ENCODE results near the gene TRPM1.

Gene TRPM1

GRCh38 chr15:31080591-31081014 is 20.9 kb downstream of the TRPM1 start:
- Histone ChIP-seq H3K4me3 (ENCODE audit: low read depth in 1 of 2, low read length in 2 of 2) (peak overlapping the region in 1 of 2 donors; percentile 33), H3K27ac (ENCODE audit: low read depth, low read length) (no peak overlapping the region), H3K27me3 (ENCODE audit: control insufficient read depth in 1 of 2, insufficient read depth in 2 of 2, low read length in 2 of 2) (peaks cover 0 to 4% of the 10 kb centered on the region in 2 donors), H3K9ac (ENCODE audit: low read length) (no peak overlapping the region), H3K36me3 (ENCODE audit: insufficient read depth, low read length) (no peaks in the 10 kb centered on the region), H3K4me1 (ENCODE audit: insufficient read depth, low read length) (no peaks in the 10 kb centered on the region), H3K9me3 (ENCODE audit: low read length) (no peaks in the 10 kb centered on the region)

- H3K27me3 ChIP-seq (ENCODE audit: control insufficient read depth in 1 of 2, insufficient read depth in 2 of 2, low read length in 2 of 2): peaks cover 0 to 4% of the 10 kb centered on the region in 2 donors
- no peak overlapping the region for H3K27ac ChIP-seq (ENCODE audit: low read depth, low read length)
- H3K9me3 ChIP-seq (ENCODE audit: low read length): no peaks in the 10 kb centered on the region
- no peaks in the 10 kb centered on the region for H3K36me3 ChIP-seq (ENCODE audit: insufficient read depth, low read length)
- H3K9ac ChIP-seq (ENCODE audit: low read length): no peak overlapping the region
- H3K4me3 ChIP-seq (ENCODE audit: low read depth in 1 of 2, low read length in 2 of 2): no peak overlapping the region
- H3K4me1 ChIP-seq (ENCODE audit: insufficient read depth, low read length): no peaks in the 10 kb centered on the region
Measured at GRCh38 chr15:31079519-31079918, 22.0 kb downstream of the TRPM1 start.

- no peaks in the 10 kb centered on the region for H3K9me3 ChIP-seq (ENCODE audit: low read length)
- no peak overlapping the region for H3K9ac ChIP-seq (ENCODE audit: low read length)
- H3K27ac ChIP-seq (ENCODE audit: low read depth, low read length): no peak overlapping the region
- no peak overlapping the region for H3K4me3 ChIP-seq (ENCODE audit: low read depth in 1 of 2, low read length in 2 of 2)
- no peaks in the 10 kb centered on the region for H3K36me3 ChIP-seq (ENCODE audit: insufficient read depth, low read length)
- peaks cover 0 to 4% of the 10 kb centered on the region in 2 donors for H3K27me3 ChIP-seq (ENCODE audit: control insufficient read depth in 1 of 2, insufficient read depth in 2 of 2, low read length in 2 of 2)
- no peaks in the 10 kb centered on the region for H3K4me1 ChIP-seq (ENCODE audit: insufficient read depth, low read length)
Measured at GRCh38 chr15:31078471-31078870, 23.1 kb downstream of the TRPM1 start.

- Histone ChIP-seq H3K27ac (ENCODE audit: low read depth, low read length) (no peak overlapping the region), H3K36me3 (ENCODE audit: insufficient read depth, low read length) (no peaks in the 10 kb centered on the region), H3K4me1 (ENCODE audit: insufficient read depth, low read length) (no peaks in the 10 kb centered on the region), H3K9me3 (ENCODE audit: low read length) (no peaks in the 10 kb centered on the region), H3K4me3 (ENCODE audit: low read depth in 1 of 2, low read length in 2 of 2) (no peak overlapping the region), H3K9ac (ENCODE audit: low read length) (no peak overlapping the region), H3K27me3 (ENCODE audit: control insufficient read depth in 1 of 2, insufficient read depth in 2 of 2, low read length in 2 of 2) (peaks cover 0 to 4% of the 10 kb centered on the region in 2 donors)
Measured at GRCh38 chr15:31077941-31078340, 23.6 kb downstream of the TRPM1 start.

GRCh38 chr15:31077181-31077580 is 24.3 kb downstream of the TRPM1 start:
- H3K27me3 ChIP-seq (ENCODE audit: control insufficient read depth in 1 of 2, insufficient read depth in 2 of 2, low read length in 2 of 2): peaks cover 0 to 4% of the 10 kb centered on the region in 2 donors
- no peaks in the 10 kb centered on the region for H3K36me3 ChIP-seq (ENCODE audit: insufficient read depth, low read length)
- no peak overlapping the region for H3K27ac ChIP-seq (ENCODE audit: low read depth, low read length)
- H3K4me1 ChIP-seq (ENCODE audit: insufficient read depth, low read length): no peaks in the 10 kb centered on the region
- no peak overlapping the region for H3K4me3 ChIP-seq (ENCODE audit: low read depth in 1 of 2, low read length in 2 of 2)
- no peak overlapping the region for H3K9ac ChIP-seq (ENCODE audit: low read length)
- H3K9me3 ChIP-seq (ENCODE audit: low read length): no peaks in the 10 kb centered on the region

- peaks cover 6% of the 10 kb centered on the region for H3K4me1 ChIP-seq (ENCODE audit: insufficient read depth, low read length)
- H3K36me3 ChIP-seq (ENCODE audit: insufficient read depth, low read length): no peaks in the 10 kb centered on the region
- no peak overlapping the region for H3K9ac ChIP-seq (ENCODE audit: low read length)
- no peaks in the 10 kb centered on the region for H3K9me3 ChIP-seq (ENCODE audit: low read length)
- H3K27me3 ChIP-seq (ENCODE audit: control insufficient read depth in 1 of 2, insufficient read depth in 2 of 2, low read length in 2 of 2): no peaks in the 10 kb centered on the region
- no peak overlapping the region for H3K4me3 ChIP-seq (ENCODE audit: low read depth in 1 of 2, low read length in 2 of 2)
- H3K27ac ChIP-seq (ENCODE audit: low read depth, low read length): no peak overlapping the region
Measured at GRCh38 chr15:31074321-31074720, 27.2 kb downstream of the TRPM1 start.

- Histone ChIP-seq H3K9ac (ENCODE audit: low read length) (no peak overlapping the region), H3K4me1 (ENCODE audit: insufficient read depth, low read length) (peaks cover 10% of the 10 kb centered on the region), H3K36me3 (ENCODE audit: insufficient read depth, low read length) (no peaks in the 10 kb centered on the region), H3K27ac (ENCODE audit: low read depth, low read length) (no peak overlapping the region), H3K4me3 (ENCODE audit: low read depth in 1 of 2, low read length in 2 of 2) (no peak overlapping the region), H3K9me3 (ENCODE audit: low read length) (no peaks in the 10 kb centered on the region), H3K27me3 (ENCODE audit: control insufficient read depth in 1 of 2, insufficient read depth in 2 of 2, low read length in 2 of 2) (no peaks in the 10 kb centered on the region)
Measured at GRCh38 chr15:31070867-31071266, 30.7 kb downstream of the TRPM1 start.

- Histone ChIP-seq H3K4me1 (ENCODE audit: insufficient read depth, low read length) (peaks cover 10% of the 10 kb centered on the region), H3K9me3 (ENCODE audit: low read length) (no peaks in the 10 kb centered on the region), H3K27me3 (ENCODE audit: control insufficient read depth in 1 of 2, insufficient read depth in 2 of 2, low read length in 2 of 2) (no peaks in the 10 kb centered on the region), H3K9ac (ENCODE audit: low read length) (no peak overlapping the region), H3K27ac (ENCODE audit: low read depth, low read length) (no peak overlapping the region), H3K4me3 (ENCODE audit: low read depth in 1 of 2, low read length in 2 of 2) (no peak overlapping the region), H3K36me3 (ENCODE audit: insufficient read depth, low read length) (no peaks in the 10 kb centered on the region)
Measured at GRCh38 chr15:31069360-31070000, 32.0 kb downstream of the TRPM1 start.

GRCh38 chr15:31067890-31068603 is 33.5 kb downstream of the TRPM1 start:
- H3K9ac ChIP-seq (ENCODE audit: low read length): no peak overlapping the region
- H3K27me3 ChIP-seq (ENCODE audit: control insufficient read depth in 1 of 2, insufficient read depth in 2 of 2, low read length in 2 of 2): no peaks in the 10 kb centered on the region
- no peaks in the 10 kb centered on the region for H3K9me3 ChIP-seq (ENCODE audit: low read length)
- peaks cover 10% of the 10 kb centered on the region for H3K4me1 ChIP-seq (ENCODE audit: insufficient read depth, low read length)
- no peak overlapping the region for H3K4me3 ChIP-seq (ENCODE audit: low read depth in 1 of 2, low read length in 2 of 2)
- H3K36me3 ChIP-seq (ENCODE audit: insufficient read depth, low read length): no peaks in the 10 kb centered on the region
- H3K27ac ChIP-seq (ENCODE audit: low read depth, low read length): no peak overlapping the region

- H3K9me3 ChIP-seq (ENCODE audit: low read length): no peaks in the 10 kb centered on the region
- no peak overlapping the region for H3K27ac ChIP-seq (ENCODE audit: low read depth, low read length)
- no peak overlapping the region for H3K4me3 ChIP-seq (ENCODE audit: low read depth in 1 of 2, low read length in 2 of 2)
- no peaks in the 10 kb centered on the region for H3K27me3 ChIP-seq (ENCODE audit: control insufficient read depth in 1 of 2, insufficient read depth in 2 of 2, low read length in 2 of 2)
- H3K4me1 ChIP-seq (ENCODE audit: insufficient read depth, low read length): peaks cover 10% of the 10 kb centered on the region
- H3K36me3 ChIP-seq (ENCODE audit: insufficient read depth, low read length): no peaks in the 10 kb centered on the region
- H3K9ac ChIP-seq (ENCODE audit: low read length): no peak overlapping the region
Measured at GRCh38 chr15:31065824-31066223, 35.7 kb downstream of the TRPM1 start.

GRCh38 chr15:31062911-31063310 is 38.6 kb downstream of the TRPM1 start:
- Histone ChIP-seq H3K4me1 (ENCODE audit: insufficient read depth, low read length) (no peaks in the 10 kb centered on the region), H3K27me3 (ENCODE audit: control insufficient read depth in 1 of 2, insufficient read depth in 2 of 2, low read length in 2 of 2) (no peaks in the 10 kb centered on the region), H3K36me3 (ENCODE audit: insufficient read depth, low read length) (no peaks in the 10 kb centered on the region), H3K4me3 (ENCODE audit: low read depth in 1 of 2, low read length in 2 of 2) (no peak overlapping the region), H3K27ac (ENCODE audit: low read depth, low read length) (no peak overlapping the region), H3K9ac (ENCODE audit: low read length) (no peak overlapping the region), H3K9me3 (ENCODE audit: low read length) (no peaks in the 10 kb centered on the region)

All from muscle layer of colon (tissue), 2 donors.